OCI-LY1 (cell line): ENCODE results near the gene HNRNPCL4.
"Not testable (repeated sequence)": the region's sequence is repeated elsewhere in the genome, so short reads cannot be mapped to it uniquely, and the experiment has no call there.

Experiments
- CTCF ChIP-seq: fragments of 200-600 bp; sonication (generic), shearing (Covaris generic); IDR thresholded peaks from 2 replicates; pipeline ENCODE4 v1.5.1; 2017; ENCODE audit warnings: mild to moderate bottlenecking, antibody characterized with exemption, low read length, moderate library complexity, mixed read lengths
- EZH2 ChIP-seq: fragments of 200-600 bp; sonication (generic), shearing (Covaris generic); IDR thresholded peaks from 2 replicates; pipeline ENCODE4 v1.8.0; 2017; ENCODE audit warnings: borderline replicate concordance, mixed run types, mild to moderate bottlenecking, antibody characterized with exemption, low read length, moderate library complexity, mixed read lengths

DNA sequence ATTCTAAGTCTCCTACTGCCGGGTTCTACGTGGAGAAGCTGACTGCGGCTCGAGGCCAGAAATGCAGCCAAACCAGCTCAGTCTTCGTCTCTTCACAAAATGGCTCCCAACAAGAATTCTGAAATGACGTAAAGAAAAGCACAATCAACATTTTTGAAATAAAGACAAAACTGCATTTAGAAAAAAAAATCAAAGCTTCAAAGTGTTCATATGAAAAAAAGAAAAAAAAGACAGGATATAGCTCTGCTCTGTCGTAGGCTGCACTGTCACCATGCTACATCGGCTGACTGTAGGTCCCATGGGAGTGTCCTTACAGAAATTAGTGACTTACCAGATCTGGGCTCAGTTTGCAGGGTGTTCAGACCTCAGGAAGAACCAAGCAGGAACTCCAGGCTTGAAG lies at the start of gene HNRNPCL4:
- not testable (repeated sequence) for TF ChIP-seq CTCF, EZH2
